Fibroblast of mammary gland (primary cell): ENCODE measurements around the gene IRF2BP2.
"Not testable (repeated sequence)": the region's sequence is repeated elsewhere in the genome, so short reads cannot be mapped to it uniquely, and the experiment has no call there.

Experiments used
- DNase-seq: peaks from one replicate; pipeline ENCODE4 v3.0.0-alpha.2; 2010; ENCODE audit warnings: low read depth
- H3K4me3 ChIP-seq: 2 replicates; pipeline ENCODE4 v1.5.1; 2011; ENCODE audit warnings: low read depth, mild to moderate bottlenecking, low read length, moderate library complexity; ENCODE audit not compliant: control insufficient read depth
- CTCF ChIP-seq: conservative IDR thresholded peaks from 2 replicates; pipeline ENCODE4 v1.5.1; 2011; ENCODE audit warnings: low read depth, low read length, inconsistent platforms; ENCODE audit not compliant: control insufficient read depth, insufficient read depth

IRF2BP2 gene

GRCh38 chr1:234601301-234602017 lies 8.5 kb downstream of the IRF2BP2 start:
- no peak for TF ChIP-seq CTCF
- no peak overlapping the region for H3K4me3 ChIP-seq

GRCh38 chr1:234600418-234601281 lies 9.3 kb downstream of the IRF2BP2 start:
- H3K4me3 ChIP-seq: peak overlapping the region; percentile 36
- peak; percentile 60 for DNase-seq
- no peak for TF ChIP-seq CTCF

More at GRCh38 chr1:234601301-234602017, 8.5 kb downstream of the IRF2BP2 start:
- DNase-seq: peak; percentile 77

- H3K4me3 ChIP-seq: peak overlapping the region; percentile 47
- TF ChIP-seq CTCF: no peak
- peak; percentile 85 for DNase-seq
Measured at GRCh38 chr1:234599617-234600417, 10.2 kb downstream of the IRF2BP2 start.

- H3K4me3 ChIP-seq: peak overlapping the region; percentile 47
- peak; percentile 40 for DNase-seq
- TF ChIP-seq CTCF: no peak
Measured at GRCh38 chr1:234598974-234599616, 10.9 kb downstream of the IRF2BP2 start.

- TF ChIP-seq CTCF: peak; percentile 72
- DNase-seq: peak; percentile 72
Measured at GRCh38 chr1:234597894-234598293, 12.1 kb downstream of the IRF2BP2 start.

GRCh38 chr1:234595899-234596298 lies 14.1 kb downstream of the IRF2BP2 start:
- no peak for TF ChIP-seq CTCF

More at GRCh38 chr1:234597894-234598293, 12.1 kb downstream of the IRF2BP2 start:
- H3K4me3 ChIP-seq: no peak overlapping the region

GRCh38 chr1:234594575-234594974 lies 15.4 kb downstream of the IRF2BP2 start:
- not testable (repeated sequence) for DNase-seq, H3K4me3 ChIP-seq

More at GRCh38 chr1:234595899-234596298, 14.1 kb downstream of the IRF2BP2 start:
- no peak for DNase-seq
- H3K4me3 ChIP-seq: no peak overlapping the region
